Cardiac muscle cell (in vitro differentiated cells and primary cell): ENCODE results near the gene GGTA1. TPM values are rescaled to one million over a fixed set of nuclear protein-coding genes. Genes with fewer than 3 reads are reported as not detected.

Experiments
- DNase-seq, 2 donors: peaks; one replicate each; pipeline versions ENCODE4 v3.0.0 to v3.0.0-alpha.2; 2010 to 2017; ENCODE audit warnings: low read depth in 1 of 2, low spot score in 1 of 2
- H3K27ac ChIP-seq: fragments of 200-600 bp; sonication (generic); 2 replicates; pipeline ENCODE4 v1.5.1; 2016
- H3K27me3 ChIP-seq: fragments of 200-600 bp; sonication (generic); 2 replicates; pipeline ENCODE4 v1.6.0; 2016; ENCODE audit warnings: control low read depth
- H3K36me3 ChIP-seq: fragments of 200-600 bp; sonication (generic); 2 replicates; pipeline ENCODE4 v1.5.1; 2016; ENCODE audit warnings: control low read depth
- H3K4me1 ChIP-seq: fragments of 200-600 bp; sonication (generic); 2 replicates; pipeline ENCODE4 v1.8.1; 2017; ENCODE audit warnings: low read depth, mild to moderate bottlenecking, mixed run types
- H3K4me3 ChIP-seq: fragments of 200-600 bp; sonication (generic); 2 replicates; pipeline ENCODE4 v1.5.1; 2016; ENCODE audit warnings: mild to moderate bottlenecking
- H3K9me3 ChIP-seq: fragments of 200-600 bp; sonication (generic); 2 replicates; pipeline ENCODE4 v1.5.1; 2017; ENCODE audit warnings: low read depth, mild to moderate bottlenecking, control low read depth
- CTCF ChIP-seq: IDR thresholded peaks from 2 replicates; pipeline ENCODE4 v1.5.1; 2012; ENCODE audit warnings: low read depth, mild to moderate bottlenecking, low read length
- polyA plus RNA-seq: library from polyadenylated mRNA; unstranded; fragments of >200 nt; fragmentation: Nextera tagmentation; extraction: Ambion mirVana; gene quantifications from 2 replicates; pipeline ENCODE4 v1.2.1, GENCODE V29; 2016
- total RNA-seq: library from RNA; depleted of rRNA; stranded (reverse); fragments of >200 nt; gene quantifications from 2 replicates; pipeline ENCODE4 v1.2.3, GENCODE V29; 2016

Gene GGTA1
- total and polyA plus RNA-seq, 2 experiments from 2014 or later, result 1.6 TPM; not detected in 1

GRCh38 chr9:121508415-121508814 is 8.8 kb upstream of the GGTA1 start:
- no peak for TF ChIP-seq CTCF
- H3K4me3 ChIP-seq, result no peak overlapping the region
- no peak for DNase-seq
- no peaks in the 10 kb centered on the region for H3K9me3 ChIP-seq
- H3K36me3 ChIP-seq, result no peaks in the 10 kb centered on the region
- peaks cover 2% of the 10 kb centered on the region for H3K27me3 ChIP-seq
- H3K27ac ChIP-seq, result no peak overlapping the region
- peaks cover 7% of the 10 kb centered on the region for H3K4me1 ChIP-seq

DNA sequence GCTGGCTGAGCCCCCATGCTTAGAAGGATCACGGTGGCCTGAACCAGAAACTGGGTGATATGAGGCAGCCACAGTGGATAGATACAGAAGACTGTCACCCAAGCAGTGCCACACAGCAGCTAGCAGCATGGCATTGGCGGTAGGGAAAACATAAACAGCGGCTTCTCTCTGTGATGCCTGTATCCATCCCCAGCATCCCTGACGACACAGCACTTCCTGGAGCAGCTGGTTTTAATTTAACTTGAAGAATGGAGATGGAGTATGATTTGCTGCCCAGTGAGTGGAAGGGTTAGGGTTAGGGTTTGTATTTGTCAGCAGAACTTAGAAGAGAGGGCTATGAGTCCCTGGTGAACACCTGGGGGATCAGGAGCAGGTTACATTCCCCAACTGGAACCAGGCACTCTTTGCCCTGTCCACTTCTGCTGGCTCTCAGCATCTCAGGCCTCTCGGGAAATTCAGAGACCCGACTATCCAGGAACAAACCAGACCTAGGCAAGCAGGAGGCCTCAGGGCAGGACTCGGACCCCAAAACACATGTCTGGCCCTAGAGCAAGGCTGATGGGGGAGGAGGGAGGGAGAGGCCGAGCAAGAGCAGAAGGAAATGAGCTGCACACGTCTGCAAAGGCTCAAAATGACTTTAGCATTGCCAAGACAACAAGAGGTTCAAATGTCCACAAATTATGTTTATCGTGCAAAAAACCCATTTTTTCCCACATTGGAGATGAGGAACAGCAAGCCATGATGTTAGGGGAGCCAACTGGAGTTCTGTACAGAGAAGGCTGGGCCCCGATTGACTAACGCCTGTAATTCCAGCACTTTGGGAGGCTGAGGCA is 6.5 kb upstream of the GGTA1 start:
- TF ChIP-seq CTCF, result no peak
- no peak overlapping the region for H3K27ac ChIP-seq
- H3K27me3 ChIP-seq, result peaks cover 18% of the 10 kb centered on the region
- H3K9me3 ChIP-seq, result no peaks in the 10 kb centered on the region
- no peak overlapping the region for H3K4me3 ChIP-seq
- peaks cover 4% of the 10 kb centered on the region for H3K4me1 ChIP-seq
- no peaks in the 10 kb centered on the region for H3K36me3 ChIP-seq
- no peak for DNase-seq

DNA sequence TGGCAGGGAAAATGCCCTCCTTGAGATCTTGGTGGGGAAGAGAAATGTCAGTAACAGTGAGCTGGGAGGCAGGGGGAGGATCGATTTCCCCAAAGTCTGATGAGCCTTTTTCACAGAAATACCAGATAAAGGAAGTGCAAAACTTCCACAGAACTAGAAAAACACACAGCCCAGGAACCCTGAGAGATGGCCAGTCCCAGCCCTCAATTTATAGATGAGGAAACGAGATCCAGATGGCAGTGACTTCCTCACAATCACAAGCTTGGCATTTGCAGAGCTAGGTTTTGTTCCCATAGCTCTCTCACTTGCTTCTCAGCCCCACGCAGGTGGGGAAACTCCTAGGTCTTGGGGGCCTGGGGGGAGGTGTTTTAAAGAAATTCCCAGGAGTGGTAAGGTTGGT is 3.8 kb upstream of the GGTA1 start:
- no peak for TF ChIP-seq CTCF
- no peaks in the 10 kb centered on the region for H3K4me1 ChIP-seq
- H3K9me3 ChIP-seq, result no peaks in the 10 kb centered on the region
- H3K4me3 ChIP-seq, result no peak overlapping the region
- no peaks in the 10 kb centered on the region for H3K36me3 ChIP-seq
- no peak for DNase-seq
- H3K27me3 ChIP-seq, result peaks cover 45% of the 10 kb centered on the region
- H3K27ac ChIP-seq, result no peak overlapping the region

DNA sequence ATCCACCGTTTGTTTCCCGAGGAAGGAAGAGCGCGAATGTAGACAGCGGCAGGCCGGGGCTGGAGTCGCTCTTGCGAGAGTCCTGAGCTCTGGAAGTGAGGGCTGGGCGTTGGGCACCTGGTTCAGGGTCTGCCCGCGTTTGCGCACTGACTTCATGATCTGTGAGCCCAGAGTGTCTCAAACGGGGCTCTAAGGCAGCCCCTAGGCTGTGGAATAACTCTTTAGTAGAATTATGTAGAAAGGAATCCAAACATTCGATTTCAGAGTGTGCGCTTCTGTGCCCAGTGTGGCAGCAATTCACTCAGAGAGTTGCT is 478 bp upstream of the GGTA1 start:
- Histone ChIP-seq H3K27me3 (peaks cover 62% of the 10 kb centered on the region), H3K27ac (no peak overlapping the region), H3K4me3 (peak overlapping the region; percentile 43), H3K36me3 (no peaks in the 10 kb centered on the region), H3K4me1 (no peaks in the 10 kb centered on the region), H3K9me3 (no peaks in the 10 kb centered on the region)
- no peak for DNase-seq
- no peak for TF ChIP-seq CTCF

DNA sequence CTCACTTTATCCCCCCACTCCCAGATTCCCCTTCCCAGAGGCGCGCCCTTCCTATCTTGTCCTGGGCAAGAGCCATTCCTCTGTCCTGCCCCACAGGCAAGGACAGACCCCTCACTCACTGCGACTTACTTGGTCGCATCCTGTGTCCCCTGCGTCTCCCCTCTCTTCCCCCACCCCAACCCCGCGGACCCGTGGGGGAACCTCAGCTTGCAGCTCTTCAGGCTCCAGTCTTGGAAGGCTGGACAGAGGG is 542 bp downstream of the GGTA1 start:
- peak overlapping the region; percentile 43 for H3K4me3 ChIP-seq
- H3K36me3 ChIP-seq, result no peaks in the 10 kb centered on the region
- H3K27me3 ChIP-seq, result peaks cover 62% of the 10 kb centered on the region
- no peak for TF ChIP-seq CTCF
- no peaks in the 10 kb centered on the region for H3K4me1 ChIP-seq
- H3K9me3 ChIP-seq, result no peaks in the 10 kb centered on the region
- no peak for DNase-seq
- H3K27ac ChIP-seq, result no peak overlapping the region
